SK-N-MC (cell line): ENCODE measurements around the gene TCF12.
"Not testable (repeated sequence)": the region's sequence is repeated elsewhere in the genome, so short reads cannot be mapped to it uniquely, and the experiment has no call there.

Experiments used
- DNase-seq: peaks from one replicate; pipeline ENCODE4 v3.0.0-alpha.2; 2011; ENCODE audit warnings: low read depth, low spot score
- H3K27ac ChIP-seq: fragments of 200-600 bp; sonication (generic); 2 replicates; pipeline ENCODE4 v1.5.1; 2016; ENCODE audit warnings: mixed run types
- H3K36me3 ChIP-seq: fragments of 200-600 bp; sonication (generic); 2 replicates; pipeline ENCODE4 v1.6.1; 2017; ENCODE audit warnings: antibody characterized with exemption, low read length, mixed read lengths; ENCODE audit not compliant: insufficient read depth
- H3K4me3 ChIP-seq: fragments of 200-600 bp; sonication (generic); 2 replicates; pipeline ENCODE4 v1.5.1; 2016
- H3K9ac ChIP-seq: fragments of 200-600 bp; sonication (generic); 2 replicates; pipeline ENCODE4 v1.8.0; 2017; ENCODE audit warnings: mixed run types, mixed read lengths; ENCODE audit not compliant: insufficient read length
- H3K9me3 ChIP-seq: fragments of 200-600 bp; sonication (generic); 2 replicates; pipeline ENCODE4 v1.6.1; 2017; ENCODE audit warnings: low read depth, mild to moderate bottlenecking, antibody characterized with exemption, low read length, moderate library complexity, mixed read lengths
- EZH2 ChIP-seq: fragments of 200-600 bp; sonication (generic); IDR thresholded peaks from one replicate; pipeline ENCODE4 v1.6.1; 2017; ENCODE audit warnings: antibody characterized with exemption
- FOXP2 ChIP-seq: optimal IDR thresholded peaks from 2 replicates; pipeline ENCODE3; 2011; ENCODE audit warnings: mild to moderate bottlenecking, moderate library complexity; ENCODE audit not compliant: insufficient read depth; ENCODE audit errors: extremely low read length, control extremely low read depth
- POLR2AphosphoS5 ChIP-seq: IDR thresholded peaks from 2 replicates; pipeline ENCODE4 v1.6.1; 2012; ENCODE audit warnings: mild to moderate bottlenecking, low read depth, low read length, borderline replicate concordance

Gene TCF12

DNA sequence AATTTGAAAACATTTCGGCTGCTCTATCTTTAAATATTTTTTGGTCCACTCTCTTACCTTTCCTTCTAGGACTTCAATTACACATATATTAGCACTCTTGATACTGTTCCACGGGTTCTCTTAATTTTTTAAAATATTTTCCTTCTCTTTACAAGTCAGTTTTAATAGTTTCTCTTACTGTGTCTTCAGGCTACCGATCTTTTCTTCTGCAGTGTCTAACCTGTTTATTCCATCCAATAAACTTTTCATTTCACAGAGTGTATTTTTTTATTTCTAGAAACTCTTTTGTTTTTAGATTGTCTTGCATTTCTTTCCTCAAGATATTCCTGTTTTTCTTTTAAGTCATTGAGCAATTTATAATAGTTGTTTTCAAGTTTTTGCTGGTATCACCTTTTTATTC lies 27.7 kb downstream of the TCF12 start:
- no peak for DNase-seq
- Histone ChIP-seq H3K9ac (no peak overlapping the region), H3K36me3 (peaks cover 27% of the 10 kb centered on the region), H3K27ac (no peak overlapping the region), H3K9me3 (peaks cover 10% of the 10 kb centered on the region; the same call in 1 of the 2 replicates), H3K4me3 (no peak overlapping the region)
- TF ChIP-seq EZH2 (no peak), FOXP2 (no peak), POLR2AphosphoS5 (no peak)

DNA sequence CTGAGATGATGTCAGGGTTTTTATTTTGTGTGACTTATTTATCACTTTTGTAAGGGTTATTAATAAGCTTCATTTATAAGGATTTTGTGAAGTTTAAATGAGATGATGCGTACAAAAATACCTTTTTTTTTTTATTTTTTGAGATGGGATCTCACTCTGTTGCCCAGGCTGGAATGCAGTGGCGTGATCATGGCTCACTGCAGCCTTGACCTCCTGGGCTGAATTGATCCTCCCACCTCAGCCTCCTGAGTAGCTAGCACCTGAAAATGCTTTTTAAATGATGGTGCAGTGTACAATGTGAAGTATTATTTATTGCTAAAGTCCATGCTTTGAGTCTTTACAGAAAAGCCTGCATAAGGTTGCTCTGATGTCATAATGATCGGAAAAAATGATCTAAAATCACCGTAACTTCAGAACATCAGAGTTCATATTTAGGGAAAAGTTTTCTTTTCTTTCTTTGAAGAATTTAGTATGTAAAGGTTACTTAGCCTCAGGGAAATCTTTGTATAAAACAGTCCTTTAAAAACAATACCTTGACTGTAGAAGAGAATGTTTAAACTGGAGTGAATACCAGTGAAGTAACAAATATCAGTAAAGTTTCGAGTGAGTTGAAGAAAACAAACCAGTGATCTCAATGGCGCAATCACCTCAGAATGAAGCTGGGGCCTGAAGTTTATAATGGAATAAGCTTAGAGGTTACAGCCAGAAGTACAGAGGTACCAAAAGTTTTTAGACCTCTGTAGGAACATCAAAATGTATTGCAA lies 29.7 kb downstream of the TCF12 start:
- Histone ChIP-seq H3K9ac (no peak overlapping the region), H3K9me3 (peaks cover 13% of the 10 kb centered on the region), H3K36me3 (peaks cover 38% of the 10 kb centered on the region), H3K27ac (peak overlapping the region; percentile 48), H3K4me3 (no peak overlapping the region)
- DNase-seq = no peak
- TF ChIP-seq FOXP2 = no peak
- TF ChIP-seq EZH2 = no peak
- TF ChIP-seq POLR2AphosphoS5 = no peak

DNA sequence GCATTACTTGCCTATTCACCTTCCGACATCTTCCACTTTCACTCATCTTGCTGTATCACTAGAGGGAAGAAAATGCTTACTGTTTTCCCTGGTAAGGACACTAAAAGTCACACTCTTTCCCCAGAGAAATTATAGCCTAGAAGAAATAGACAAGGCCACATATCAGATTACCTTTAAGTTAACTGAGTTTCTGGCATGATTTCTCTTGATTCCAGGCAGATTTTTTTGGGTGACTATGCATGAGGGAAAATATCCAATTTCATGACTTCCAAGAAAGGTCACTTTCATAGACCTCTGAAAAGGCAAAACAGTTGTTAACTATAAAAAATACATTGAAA lies 30.3 kb downstream of the TCF12 start:
- no peak for DNase-seq
- Histone ChIP-seq H3K9ac (no peak overlapping the region), H3K4me3 (no peak overlapping the region), H3K36me3 (peaks cover 41% of the 10 kb centered on the region), H3K9me3 (peaks cover 13% of the 10 kb centered on the region), H3K27ac (peak overlapping the region; percentile 48; the same call in 1 of the 2 replicates)
- TF ChIP-seq FOXP2 = no peak
- no peak for TF ChIP-seq POLR2AphosphoS5
- TF ChIP-seq EZH2 = no peak

DNA sequence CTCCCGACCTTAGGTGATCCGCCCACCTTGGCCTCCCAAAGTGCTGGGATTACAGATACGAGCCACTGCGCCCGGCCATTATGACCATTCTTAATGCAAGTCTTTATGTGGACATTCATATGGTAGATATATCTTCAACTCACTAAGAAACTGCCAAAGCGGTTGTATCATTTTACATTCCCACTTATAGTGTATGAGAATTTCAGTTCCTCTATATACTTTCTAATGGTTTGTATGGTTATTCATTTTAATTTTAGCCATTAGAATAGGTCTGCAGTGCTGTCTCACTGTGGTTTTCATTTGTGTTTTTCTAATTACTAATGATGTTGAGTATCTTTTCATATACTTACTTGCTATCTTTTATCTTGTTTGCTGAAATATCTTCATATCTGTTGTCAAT lies 32.5 kb downstream of the TCF12 start:
- peaks cover 31% of the 10 kb centered on the region for H3K36me3 ChIP-seq
- no peak for TF ChIP-seq FOXP2
- no peak for TF ChIP-seq POLR2AphosphoS5
- no peak for TF ChIP-seq EZH2
- no peak overlapping the region for H3K4me3 ChIP-seq
- DNase-seq = no peak
- no peak overlapping the region for H3K9ac ChIP-seq
- H3K9me3 ChIP-seq = peaks cover 5% of the 10 kb centered on the region
- H3K27ac ChIP-seq = no peak overlapping the region

DNA sequence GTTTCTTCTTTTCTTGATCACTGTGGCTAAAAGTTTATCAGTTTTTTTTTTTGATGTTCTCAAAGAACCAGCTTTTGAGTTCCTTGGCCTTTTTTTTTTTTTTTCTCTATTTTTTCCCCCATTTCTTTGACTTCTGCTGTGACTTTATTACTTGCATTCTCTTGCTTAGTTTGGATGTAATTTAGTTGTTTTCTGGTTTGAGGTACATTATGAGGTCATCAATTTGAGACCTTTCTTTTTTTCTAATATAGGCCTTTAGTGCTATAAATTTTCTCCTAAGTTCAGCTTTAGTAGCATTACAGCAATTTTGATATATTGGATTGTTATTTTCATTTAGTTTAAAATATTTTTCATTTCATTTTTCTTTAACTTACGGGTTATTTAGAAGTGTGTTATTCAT lies 35.3 kb downstream of the TCF12 start:
- Histone ChIP-seq H3K36me3 (peaks cover 30% of the 10 kb centered on the region), H3K9ac (no peak overlapping the region), H3K4me3 (no peak overlapping the region), H3K9me3 (peaks cover 4% of the 10 kb centered on the region), H3K27ac (no peak overlapping the region)
- no peak for DNase-seq
- TF ChIP-seq EZH2 (no peak), FOXP2 (no peak), POLR2AphosphoS5 (no peak)

DNA sequence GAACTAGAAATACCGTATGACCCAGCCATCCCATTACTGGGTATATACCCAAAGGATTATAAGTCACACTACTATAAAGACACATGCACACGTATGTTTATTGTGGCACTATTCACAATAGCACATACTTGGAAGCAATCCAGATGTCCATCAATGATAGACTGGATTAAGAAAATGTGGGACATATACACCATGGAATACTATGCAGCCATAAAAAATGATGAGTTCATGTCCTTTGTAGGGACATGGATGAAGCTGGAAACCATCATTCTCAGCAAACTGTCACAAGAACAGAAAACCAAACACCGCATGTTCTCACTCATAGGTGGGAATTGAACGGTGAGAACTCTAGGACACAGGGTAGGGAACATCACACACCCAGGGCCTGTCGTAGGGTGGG lies 36.6 kb downstream of the TCF12 start:
- not testable (repeated sequence) for H3K27ac ChIP-seq, H3K9ac ChIP-seq, H3K9me3 ChIP-seq, DNase-seq, H3K4me3 ChIP-seq
- peaks cover 27% of the 10 kb centered on the region for H3K36me3 ChIP-seq

DNA sequence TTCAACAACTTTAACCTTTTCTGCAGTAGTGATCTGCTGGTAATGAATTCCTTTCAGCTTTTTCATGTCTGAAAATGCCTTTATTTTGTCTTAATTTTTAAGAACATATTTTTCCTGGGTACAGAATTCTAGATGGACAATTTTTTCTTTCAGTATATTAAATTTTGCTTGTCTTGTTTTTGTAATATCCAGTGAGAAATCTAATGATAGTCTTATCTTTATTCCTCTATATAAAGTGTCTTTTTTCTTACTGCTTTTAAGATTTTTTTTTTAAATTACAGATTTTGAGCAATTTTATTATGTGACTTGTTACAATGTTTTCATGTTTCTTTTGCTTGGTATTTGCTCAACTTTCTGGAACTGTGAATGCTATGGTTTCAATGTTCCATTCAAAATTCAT lies 38.1 kb downstream of the TCF12 start:
- Histone ChIP-seq H3K9me3 (peaks cover 4% of the 10 kb centered on the region), H3K4me3 (no peak overlapping the region), H3K27ac (no peak overlapping the region), H3K36me3 (peaks cover 19% of the 10 kb centered on the region), H3K9ac (no peak overlapping the region)
- TF ChIP-seq EZH2 (no peak), POLR2AphosphoS5 (no peak), FOXP2 (no peak)
- no peak for DNase-seq

DNA sequence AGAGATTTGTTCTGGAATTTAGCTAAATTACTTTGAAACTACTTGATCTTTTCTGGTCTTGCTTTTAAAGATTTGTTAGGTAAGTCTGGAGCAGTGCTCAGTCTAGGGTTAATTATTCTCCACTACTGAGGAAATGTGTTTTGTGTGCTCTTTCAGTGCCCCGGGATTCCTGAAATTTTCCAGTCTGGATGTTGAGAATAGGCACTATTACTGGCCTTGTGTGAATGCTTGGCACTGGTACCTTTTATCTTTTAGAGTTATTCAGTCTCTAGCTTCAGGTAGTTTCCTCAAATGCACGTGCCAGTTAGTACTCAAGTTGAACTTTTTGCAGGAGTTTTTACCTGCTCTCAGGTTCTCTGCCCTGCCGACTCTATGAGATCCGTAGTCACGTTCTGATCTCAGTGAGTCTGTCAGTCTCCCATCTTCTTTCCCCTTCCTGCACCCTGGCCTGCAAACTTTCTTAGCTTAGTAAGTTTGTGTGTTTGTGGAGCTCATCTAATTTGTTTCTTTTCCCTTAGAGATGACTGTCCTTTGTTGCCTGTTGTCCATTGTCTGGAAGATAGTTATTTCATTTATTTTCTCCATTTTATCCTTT lies 39.5 kb downstream of the TCF12 start:
- TF ChIP-seq FOXP2 = no peak
- TF ChIP-seq EZH2 = no peak
- no peak for TF ChIP-seq POLR2AphosphoS5
- peaks cover 12% of the 10 kb centered on the region for H3K36me3 ChIP-seq
- H3K27ac ChIP-seq = no peak overlapping the region
- no peak overlapping the region for H3K4me3 ChIP-seq
- no peak overlapping the region for H3K9ac ChIP-seq
- DNase-seq = no peak
- no peaks in the 10 kb centered on the region for H3K9me3 ChIP-seq

DNA sequence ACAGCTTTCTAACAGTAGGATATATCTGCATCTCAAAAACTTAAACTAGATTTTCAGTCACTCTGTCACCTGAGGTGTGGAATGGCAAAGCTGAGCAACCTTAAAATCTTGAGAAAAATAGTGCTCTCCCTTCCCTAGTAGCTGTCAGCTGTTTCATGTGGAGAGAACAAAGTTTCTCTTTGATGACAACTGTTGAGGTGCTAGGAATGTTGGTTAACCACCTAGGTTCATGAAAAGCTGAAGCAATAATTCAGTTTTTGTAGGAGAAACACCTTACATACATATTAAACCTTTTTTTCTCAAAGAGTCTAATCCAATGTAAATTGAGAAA lies 40.8 kb downstream of the TCF12 start:
- no peak overlapping the region for H3K27ac ChIP-seq
- H3K9me3 ChIP-seq = no peaks in the 10 kb centered on the region
- H3K9ac ChIP-seq = no peak overlapping the region
- no peak for TF ChIP-seq POLR2AphosphoS5
- TF ChIP-seq EZH2 = no peak
- no peak for TF ChIP-seq FOXP2
- H3K36me3 ChIP-seq = peaks cover 8% of the 10 kb centered on the region; the same call in 1 of the 2 replicates
- H3K4me3 ChIP-seq = no peak overlapping the region
- no peak for DNase-seq
